Activated CD8-positive, alpha-beta memory T cell treated with anti-CD3 and anti-CD28 coated beads for 48 hours (primary cell): ENCODE measurements around the gene SMAP2.
"Not testable (repeated sequence)": the region's sequence is repeated elsewhere in the genome, so short reads cannot be mapped to it uniquely, and the experiment has no call there.

Experiments used
- DNase-seq, 3 experiments: peaks; one replicate each; pipeline ENCODE4 v3.0.0-alpha.2; 2020; ENCODE audit warnings: low read depth in 2 of 3, low spot score in 2 of 3

Gene SMAP2

DNA sequence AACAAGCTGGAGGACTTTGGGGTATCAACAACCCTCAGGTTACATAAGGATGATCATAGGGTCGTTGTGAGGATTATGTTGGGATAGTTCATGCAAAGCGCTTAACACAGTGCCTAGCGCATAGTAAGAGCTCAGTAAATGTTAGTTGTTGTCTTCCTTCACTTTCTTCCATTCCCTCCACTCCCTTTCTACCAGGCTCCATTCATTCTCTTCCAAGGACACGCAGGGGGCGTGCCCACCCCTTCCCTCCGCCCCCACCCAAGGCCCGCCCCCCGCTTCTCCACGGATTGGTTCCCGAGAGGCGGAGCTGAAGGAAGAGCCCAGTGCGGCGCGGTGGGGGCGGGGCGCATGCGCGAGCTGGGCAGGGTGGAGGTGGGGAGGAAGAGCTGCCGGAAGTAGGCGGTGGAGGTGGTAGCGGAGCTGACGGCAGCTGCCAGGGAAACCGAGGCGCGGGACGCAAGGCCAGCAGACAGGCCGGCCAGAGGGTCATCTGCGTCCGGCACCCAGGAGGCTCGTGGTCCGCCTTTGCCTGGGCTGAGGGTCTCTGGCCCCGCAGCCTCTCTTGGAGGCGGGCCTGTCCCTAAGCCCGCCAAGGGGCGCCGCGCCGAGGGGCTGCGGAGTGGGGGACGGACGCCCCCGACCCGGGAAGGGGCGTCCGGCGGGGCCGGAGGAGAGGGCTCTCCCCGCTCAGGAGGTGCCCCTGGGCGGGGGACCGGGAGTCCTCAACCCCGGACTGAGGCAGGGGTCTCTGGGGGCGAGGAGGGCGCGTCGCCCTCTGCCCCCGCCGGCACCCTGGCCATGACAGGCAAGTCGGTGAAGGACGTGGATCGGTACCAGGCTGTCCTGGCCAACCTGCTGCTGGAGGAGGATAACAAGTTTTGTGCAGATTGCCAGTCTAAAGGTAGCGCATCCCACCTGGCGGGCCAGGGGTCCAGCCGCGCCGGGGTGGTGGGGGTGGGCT is at the start of gene SMAP2:
Gene SMAP2 (plus strand): TSS at position 405 of the 961 bp plus-strand sequence. CDS start 394 bp downstream, at position 799.
- DNase-seq, result peak; percentile 91 to 93 (median 91)

DNA sequence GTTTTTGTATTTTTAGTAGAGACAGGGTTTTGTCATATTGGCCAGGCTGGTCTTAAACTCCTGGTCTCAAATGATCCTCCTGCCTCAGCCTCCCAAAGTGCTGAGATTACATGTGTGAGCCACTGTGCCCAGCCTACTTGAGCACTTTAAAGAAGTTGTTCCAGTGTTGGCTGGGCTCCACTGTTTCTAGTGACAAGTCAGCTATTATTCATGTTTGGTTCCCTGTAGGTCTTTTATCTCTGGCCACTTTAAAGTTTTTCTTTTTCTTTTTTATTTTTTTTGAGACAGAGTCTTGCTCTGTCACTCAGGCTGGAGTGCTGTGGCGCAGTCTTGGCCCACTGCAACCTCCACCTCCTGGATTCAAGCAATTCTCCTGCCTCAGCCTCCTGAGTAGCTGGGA is 42.1 kb upstream of the SMAP2 start:
- not testable (repeated sequence) for DNase-seq

DNA sequence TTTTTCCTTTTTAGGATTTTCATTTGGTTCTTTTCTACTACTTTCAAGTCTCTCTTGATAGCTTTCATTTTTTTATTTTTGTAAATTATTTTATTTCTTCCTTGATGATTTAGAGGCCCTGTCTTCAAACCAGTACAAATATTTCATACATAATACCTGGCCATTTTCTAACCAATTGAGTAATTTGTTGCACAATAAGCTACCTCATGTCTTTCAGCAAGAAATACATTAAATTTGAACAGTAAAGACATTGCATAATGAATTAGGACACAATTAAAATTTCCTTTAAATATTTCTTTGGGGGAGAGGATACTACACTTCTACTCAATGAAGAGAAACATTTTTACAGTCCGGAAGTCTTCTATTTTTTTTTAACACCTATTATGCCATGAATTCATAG is 40.8 kb upstream of the SMAP2 start:
- no peak for DNase-seq

DNA sequence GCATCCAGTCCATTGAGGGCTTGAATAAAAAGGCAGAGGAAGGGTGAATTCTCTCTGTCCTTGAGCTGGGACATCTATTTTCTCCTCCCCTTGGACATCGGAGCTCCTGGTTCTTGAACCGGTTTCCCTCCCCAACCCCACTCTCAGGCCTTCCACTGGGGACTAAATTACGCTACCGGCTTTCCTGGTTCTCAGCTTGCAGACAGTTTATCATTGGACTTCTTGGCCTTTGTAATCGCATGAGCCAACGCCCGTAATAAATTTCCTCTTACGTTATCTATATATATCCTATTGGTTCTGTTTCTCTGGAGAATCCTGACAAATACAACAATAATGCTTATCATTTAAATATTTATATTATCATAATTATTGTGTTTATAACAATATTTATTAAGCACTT is 36.1 kb upstream of the SMAP2 start:
- no peak for DNase-seq

DNA sequence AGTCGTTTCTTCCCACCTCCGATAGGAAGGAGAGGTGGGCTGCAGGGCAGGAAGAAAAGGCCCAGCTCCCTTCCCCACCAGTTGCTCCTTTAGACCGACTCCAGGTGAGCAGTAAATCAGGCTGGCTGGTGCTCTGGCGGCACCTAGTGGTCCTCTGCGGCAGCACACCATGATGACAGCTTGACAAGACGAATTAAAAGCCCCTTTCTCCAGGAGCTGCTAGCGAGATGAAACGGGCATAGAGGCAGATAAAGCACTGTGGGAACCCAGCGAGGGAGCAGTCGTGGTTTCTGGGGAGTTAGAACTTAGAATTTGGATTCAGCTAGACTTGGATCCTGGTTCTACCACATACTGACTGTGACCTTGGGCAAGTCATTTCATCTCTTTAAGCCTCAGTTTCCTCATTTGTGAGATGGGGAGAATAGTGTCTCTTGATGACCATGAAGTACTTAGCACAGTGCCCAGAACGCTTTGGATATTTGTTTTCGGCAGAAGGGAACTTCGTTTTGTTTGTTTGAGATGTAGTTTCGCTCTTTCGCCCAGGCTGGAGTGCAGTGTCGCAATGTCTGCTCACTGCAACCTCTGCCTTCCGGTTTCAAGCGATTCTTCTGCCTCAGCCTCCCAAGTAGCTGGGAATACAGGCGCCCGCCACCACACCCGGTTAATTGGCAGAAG is 34.6 kb upstream of the SMAP2 start:
- DNase-seq, result peak; percentile 73 to 92 (median 86)

DNA sequence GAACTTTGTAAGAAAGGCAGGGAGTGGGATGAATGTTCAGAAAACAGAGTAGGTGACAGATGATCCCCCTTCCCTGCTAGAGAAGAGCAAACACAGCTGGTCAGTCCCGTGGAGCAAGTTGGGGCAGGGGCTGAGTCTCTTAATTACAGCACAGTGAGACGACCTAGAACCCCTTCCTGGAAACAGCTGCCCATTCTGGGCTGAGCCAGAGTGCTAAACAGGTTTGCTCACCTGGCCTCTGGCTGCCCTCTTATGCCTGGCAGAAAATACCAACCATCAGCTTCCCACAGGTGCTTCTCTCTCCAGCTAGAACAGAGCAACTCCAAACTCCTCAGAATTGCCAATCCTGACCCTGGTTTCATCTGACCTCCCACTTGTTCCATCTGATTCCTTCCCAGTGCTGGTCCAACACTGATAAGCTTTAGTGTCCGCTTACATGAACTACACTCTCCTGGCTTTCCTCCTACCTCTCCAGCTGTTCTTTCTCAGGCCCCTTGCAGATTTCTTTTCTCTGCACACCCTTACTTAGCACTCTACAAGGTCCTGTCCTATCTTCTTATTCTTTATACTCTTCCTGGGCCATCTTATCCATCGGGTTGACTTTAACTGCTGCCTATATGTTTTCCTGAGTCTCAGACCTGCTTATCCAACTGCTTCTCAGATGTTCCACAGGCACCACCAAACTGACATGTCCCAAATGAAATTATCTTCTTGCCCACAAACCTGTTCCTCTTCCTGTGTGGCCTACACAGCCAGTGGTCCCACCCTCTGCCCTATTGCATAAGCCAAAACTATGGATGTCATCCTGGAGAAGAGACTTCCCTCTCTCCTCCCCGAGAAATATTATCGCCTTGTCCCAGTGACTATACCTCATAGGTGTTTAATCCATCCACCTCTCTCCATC is 33.9 kb upstream of the SMAP2 start:
- no peak for DNase-seq

DNA sequence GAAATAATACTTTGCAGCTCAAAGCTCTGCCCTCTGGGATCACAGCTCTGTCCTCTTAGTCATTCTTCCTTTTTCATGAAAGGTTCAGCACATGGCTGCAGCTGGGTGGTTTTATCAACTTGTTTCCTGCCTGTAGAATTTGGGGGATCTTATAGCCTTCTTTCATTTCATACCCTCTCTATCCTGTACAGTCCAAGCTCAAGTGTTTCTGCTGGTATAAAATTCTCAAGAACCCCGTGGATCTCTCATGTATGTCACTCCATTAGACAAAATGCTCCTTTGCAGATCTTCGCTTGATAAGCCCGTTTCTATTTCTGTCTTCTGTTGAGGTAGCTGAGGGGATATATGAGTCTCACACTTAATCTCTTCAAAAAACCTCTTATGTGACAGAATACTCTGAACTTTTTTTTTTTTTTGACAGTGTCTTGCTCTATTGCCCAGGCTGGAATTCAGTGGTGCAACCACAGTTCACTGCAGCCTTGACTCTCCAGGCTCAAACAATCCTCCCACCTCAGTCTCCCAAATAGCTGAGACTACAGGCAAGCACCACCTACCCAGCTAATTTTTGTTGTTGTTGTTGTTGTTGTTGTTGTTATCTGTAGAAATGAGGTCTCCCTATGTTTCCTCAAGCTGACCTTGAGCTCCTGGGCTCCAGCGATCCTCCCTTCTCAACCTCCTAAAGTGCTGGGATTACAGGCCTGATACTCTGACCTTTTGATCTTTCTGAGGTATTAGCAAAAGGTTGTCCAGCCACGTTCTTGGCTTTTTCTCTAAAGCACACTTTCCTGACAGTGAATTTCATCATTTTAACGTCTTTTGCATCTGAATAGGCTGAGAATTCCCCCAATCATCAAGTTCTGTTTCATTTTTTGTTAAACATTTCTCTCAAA is 31.8 kb upstream of the SMAP2 start:
- DNase-seq, result no peak

DNA sequence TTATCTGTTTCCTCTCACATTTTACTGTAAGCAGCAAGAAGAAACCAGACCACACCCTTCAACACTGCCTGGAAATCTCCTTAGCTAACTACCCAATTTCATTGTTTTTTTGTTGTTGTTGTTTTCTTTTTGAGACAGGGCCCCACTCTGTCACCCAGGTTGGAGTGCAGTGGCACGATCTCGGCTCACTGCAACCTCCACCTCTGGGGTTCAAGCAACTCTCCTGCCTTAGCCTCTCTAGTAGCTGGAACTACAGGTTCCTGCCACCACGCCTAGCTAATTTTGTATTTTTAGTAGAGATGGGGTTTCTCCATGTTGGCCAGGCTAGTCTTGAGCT is 31.2 kb upstream of the SMAP2 start:
- DNase-seq, result not testable (repeated sequence)

DNA sequence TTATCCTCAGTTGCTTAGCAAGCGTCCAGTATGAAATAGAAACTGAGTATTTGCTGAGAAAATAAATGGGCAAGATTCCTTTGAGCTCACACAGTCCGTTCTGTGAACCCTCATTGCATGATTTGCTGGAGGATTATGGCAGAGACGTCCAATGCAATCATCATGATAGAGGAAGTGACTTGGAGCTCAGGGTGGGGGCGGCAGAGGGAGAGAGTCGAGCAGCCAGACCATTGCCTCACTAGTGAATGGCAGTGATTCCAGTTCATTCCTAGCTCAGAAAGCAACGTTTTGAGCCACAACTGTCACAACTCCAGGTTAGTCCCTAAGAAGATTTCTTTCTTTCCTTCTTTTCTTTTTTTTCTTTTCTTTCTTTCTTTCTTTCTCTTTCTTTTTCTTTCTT is 28.9 kb upstream of the SMAP2 start:
- no peak for DNase-seq

DNA sequence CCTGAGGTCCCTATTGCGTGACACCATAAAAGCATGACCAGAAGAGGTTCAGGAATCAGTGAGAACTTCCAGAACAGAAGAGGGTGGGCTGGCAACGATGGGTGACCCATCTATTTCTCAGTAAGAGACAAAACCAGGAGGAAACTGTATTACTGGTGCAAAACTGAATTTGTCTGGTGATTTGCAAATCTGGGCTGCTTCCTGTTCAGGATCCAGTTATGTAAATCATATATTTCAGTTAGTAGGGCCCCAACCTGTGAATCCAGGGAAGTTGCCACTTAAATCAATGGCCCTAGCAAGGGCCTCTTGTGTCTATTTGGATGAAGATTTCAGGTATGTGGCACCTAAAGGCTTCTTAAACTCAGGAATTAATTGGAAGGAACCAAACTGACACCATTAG is 23.1 kb upstream of the SMAP2 start:
- DNase-seq, result no peak

DNA sequence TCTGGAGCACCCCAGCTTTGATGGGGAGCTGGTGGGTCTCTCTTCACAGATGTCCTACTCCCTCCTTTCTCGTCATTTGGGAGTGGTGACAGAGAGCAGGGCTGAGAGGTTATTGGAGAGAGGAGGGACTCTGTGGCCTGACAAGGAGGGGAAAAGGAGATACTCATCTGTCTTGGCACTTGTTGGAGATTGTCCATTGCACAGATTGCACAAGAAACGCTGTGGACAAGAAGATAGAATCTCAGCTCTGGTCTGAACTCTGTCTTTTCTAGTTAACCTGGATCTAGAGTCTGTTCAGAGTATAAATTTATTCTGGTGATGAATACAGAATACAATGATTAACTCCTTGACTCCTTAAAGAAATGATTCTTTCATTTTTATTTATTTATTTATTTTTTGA is 22.4 kb upstream of the SMAP2 start:
- DNase-seq, result no peak

DNA sequence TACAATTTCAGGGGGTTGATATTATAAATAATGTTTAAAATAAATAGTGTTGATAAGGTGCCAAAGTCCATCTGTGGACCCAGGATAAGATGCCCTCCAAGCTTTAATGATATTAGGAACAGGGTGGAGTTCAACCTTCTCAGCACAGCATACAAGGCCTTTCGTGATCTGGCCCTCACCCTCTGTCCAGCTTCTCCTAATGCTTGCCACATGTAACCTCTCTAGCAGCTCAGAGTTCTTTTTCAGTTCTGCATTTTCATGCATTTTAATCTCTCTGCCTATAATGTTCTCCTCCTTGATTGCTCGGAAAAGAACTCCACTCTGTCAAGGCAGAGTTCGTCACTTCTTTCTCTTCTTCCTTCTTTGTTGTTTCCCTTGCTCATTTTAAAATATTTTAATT is 21.4 kb upstream of the SMAP2 start:
- no peak for DNase-seq

DNA sequence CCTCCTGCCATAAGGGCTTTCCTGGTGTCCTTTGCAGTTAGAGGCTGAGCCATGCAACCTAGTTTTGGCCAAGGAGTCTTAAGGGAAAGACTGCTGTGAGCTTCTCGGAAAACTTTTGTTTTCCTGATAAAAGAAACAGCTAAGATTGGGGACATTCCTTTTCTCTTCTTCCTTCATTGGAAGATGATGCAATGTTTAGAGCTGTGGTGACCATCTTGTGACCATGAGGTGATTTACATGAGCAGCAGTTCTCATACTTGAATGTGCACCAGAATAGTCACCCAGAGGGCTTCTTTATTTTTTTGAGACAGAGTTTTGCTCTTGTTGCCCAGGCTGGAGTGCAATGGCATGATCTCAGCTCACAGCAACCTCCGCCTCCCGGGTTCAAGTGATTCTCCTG is 20.4 kb upstream of the SMAP2 start:
- no peak for DNase-seq

DNA sequence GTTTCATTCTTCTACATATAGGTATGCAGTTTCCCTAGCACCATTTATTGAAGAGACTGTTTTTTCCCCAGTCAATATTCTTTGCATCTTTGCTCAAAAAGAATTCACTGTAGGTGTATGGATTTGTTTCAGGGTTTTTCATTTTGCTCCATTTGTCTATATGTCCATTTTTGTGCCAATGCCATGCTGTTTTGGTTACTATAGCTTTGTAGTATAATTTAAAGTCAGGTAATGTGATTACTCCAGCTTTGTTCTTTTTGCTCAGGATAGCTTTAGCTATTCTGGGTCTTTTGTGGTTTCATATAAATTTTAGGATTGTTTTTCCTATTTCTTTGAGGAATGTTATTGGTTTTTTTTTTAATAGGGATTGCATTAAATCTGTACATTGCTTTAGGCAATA is 15.9 kb upstream of the SMAP2 start:
- no peak for DNase-seq

DNA sequence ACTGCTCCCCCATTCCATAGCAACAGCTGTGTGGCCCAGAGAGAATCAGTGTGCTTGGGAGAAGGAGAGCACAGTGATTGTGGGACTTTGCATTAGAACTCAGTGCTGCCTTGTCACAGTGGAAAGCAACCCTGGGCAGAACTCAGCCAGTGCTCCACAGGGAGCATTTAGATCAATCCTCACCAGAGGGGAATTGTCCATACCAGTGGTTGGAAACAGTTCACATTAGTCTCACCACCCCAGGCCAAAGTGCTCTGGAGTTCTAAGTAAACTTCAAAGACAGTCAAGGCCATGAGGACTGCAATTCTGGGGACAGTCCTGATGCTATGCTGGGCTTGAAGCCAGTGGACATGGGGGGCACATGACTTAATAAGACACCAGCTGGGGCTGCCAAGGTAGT is 12.9 kb upstream of the SMAP2 start:
- no peak for DNase-seq

DNA sequence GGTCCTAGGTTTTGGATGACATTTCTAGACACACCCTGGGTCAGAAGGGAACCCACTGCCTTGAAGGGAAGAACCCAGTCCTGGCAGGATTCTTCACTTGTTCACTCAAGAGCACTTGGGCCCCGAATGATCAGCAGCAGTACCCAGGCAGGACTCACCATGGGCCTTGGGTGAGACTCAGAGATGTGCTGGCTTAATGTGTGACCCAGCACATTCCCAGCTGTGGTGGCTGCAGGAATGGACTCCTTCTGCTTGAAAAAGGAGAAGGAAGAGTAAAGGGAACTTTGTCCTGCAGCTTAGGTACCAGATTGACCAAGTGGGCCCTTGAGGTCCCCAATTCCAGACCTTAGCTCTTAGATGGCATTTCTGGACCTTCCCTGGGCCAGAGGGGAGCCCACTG is 12.3 kb upstream of the SMAP2 start:
- DNase-seq, result no peak

DNA sequence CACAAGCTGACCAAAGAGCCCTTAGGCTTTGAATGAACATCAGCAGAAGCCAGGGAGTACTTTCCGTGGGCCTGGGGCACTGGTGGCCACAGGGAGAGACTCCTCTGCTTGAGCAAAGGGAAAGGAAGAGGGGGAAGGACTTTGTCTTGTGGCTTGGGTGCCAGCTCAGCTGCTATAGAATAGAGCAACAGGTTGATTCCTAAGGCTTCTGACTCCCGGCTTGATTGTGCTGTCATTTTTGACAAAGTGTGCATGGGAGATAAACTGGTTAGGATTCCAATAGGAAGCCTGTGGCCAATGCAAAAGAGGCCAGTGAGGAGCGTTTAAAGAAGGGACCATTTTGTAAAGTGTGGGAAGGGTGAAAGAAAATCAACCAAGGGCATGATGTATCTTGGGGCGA is 11.9 kb upstream of the SMAP2 start:
- no peak for DNase-seq

DNA sequence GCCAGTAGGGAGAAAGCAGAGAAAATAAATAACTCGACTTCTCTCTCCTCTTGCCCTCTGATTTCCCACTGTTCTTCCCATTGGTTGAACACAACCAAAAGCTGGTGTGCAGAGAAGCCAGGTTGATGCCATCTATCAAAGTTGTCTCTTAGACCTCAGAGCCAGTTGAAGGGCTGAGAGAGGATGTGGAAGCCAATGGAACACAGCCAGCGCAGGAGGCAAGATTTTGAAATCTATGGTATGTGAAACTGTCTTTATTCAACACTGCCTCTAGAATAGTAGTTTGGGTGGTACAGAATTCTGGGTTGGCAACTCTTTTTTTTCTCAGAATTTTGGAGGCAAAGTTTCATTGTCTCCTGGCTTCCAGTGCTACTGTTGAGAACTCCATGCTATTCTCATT is 11.3 kb upstream of the SMAP2 start:
- DNase-seq, result no peak

DNA sequence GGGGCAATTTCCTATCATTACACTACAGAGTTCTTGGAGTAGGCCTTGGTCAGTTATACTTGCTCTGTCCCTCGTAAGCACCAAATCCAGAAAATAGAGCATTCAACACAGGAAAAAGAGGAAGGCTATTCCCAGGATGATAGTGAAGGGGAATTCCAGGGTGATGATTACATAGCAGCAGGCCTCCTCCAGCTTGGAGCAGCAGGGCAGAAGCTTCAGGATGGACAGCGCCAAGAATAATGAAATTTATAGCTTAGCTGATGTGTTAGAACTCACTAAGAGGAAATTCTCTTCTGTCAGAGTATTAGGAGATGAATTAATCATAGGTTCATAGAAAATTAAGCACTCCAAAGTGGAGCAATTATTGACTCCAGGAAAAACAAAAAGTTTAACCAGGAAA is 10.8 kb upstream of the SMAP2 start:
- DNase-seq, result no peak

DNA sequence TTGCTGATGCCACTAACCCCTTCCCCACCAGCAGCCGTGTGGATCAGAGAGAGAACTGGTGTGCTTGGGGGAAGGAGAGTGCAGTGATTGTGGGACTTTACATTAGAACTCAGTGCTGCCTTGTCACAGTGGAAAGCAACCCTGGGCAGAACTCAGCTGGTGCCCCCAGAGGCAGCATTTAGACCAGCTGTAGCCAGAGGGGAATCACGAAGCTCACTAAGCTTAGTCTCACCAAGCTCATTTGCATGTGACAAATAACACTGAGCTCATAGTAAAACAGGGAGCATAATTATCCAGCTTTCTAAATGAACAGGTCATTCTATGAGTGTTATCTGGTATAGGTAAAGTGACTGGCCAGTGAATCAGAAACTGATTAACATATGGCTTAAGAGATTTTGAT is 9.8 kb upstream of the SMAP2 start:
- no peak for DNase-seq
